IPS DF 4.7 (cell line): ENCODE measurements around the gene FILIP1L.

Experiments used
- DNase-seq: peaks from one replicate; pipeline ENCODE4 v3.0.0-alpha.2; 2013; ENCODE audit warnings: low spot score; ENCODE audit errors: extremely low read depth

FILIP1L gene

DNA sequence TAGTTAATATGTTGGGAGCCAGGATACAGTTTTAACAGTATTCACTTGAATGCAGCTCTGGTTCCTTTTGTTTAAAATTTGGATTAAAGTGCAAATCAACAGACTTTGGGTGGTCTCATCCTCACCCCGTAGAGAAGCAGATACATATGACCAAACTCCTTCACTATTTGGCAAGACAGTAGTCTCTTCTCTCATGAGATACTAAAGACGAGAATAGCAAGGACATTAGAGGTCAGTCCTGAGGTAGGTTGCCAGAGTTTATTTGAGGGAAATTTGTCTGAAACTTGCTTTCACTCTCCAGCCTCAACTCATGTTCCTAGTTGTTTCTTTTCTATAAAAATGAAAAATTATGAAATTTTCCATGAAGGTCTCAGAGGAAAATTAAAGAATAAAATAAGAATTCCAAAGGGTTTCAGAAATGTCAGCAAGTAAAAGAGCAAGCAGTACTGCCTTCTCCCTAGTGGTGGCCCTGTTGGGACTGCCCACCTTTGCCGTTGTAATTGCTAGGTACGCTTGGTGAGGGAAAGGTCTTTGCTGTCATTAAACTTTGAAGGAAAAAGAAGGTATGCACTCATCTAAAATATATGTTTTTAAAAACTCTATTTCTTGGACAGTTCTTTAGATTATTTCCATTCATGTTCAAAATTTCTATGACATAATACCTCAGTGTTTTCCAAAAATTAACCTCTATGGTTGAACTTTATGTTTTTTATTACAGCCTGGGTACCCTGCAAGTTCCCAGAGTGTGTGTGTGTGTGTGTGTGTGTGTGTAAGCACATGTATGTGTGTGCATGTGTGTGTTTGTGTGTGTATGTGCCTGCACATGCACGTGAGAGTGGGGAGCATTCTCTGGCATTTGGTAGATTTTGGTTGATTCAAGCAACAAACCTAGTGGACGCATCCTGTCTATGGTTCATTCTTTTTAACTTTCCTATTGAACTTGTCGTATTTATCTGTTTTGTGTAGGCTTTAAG, 185.2 kb downstream of the FILIP1L start:
- no peak for DNase-seq

DNA sequence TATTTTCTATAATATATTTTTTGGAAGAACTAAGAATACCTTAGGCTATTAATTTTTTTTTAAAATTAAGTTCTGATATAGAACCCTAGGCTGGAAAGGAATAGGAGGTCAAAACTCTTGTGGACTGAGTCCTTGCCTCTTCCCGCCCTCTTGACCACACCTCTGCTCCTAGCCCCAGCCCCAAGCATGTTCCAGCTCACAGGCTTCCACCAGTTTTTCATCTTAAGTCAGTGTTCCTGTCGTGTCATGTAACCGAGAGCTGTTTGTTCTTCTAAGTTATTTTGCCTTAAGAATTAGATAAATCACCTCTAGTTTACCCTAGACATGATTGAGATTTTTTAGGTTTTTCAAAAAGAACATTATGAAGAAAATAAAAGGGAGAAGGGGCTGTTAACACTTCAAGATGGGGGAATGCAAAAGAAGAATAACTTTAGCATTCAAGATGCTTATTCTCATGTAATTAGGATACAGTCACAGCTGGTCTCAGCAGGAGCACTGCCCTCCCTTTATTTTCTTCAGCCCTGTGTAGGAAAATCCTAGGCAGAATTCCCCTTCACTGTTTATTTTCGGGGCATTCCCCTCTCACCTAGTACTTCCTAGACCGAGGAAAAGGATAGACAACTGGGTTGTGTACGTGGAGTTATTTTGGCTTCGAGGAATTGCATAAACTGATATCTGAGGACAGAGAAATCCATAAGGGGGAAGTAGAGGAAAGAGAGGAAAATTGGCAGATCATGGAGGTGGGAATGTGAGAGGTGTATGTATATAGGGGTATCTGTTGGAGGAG, 186.4 kb downstream of the FILIP1L start:
- DNase-seq, result peak; percentile 33

GRCh38 chr3:99925584-99926230, 188.6 kb downstream of the FILIP1L start:
- no peak for DNase-seq

DNA sequence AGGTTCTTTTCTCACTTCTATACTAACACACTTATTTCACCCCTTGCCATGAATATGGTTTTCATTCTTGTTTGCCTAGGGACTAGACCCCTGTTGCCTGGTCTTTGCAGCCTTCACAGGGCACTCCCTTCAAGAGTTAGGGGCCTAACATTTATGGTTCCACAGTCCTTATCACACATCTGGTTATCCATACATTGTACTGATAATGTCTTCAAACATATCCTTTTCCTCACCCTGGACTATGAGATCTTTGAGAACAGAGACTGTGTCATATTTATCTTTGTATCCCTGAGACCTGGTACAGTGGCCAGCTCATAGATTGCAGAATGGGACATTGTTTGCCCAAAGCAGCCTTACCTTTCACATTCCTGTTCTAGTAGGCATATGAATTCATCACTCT, 190.4 kb downstream of the FILIP1L start:
- DNase-seq, result no peak

DNA sequence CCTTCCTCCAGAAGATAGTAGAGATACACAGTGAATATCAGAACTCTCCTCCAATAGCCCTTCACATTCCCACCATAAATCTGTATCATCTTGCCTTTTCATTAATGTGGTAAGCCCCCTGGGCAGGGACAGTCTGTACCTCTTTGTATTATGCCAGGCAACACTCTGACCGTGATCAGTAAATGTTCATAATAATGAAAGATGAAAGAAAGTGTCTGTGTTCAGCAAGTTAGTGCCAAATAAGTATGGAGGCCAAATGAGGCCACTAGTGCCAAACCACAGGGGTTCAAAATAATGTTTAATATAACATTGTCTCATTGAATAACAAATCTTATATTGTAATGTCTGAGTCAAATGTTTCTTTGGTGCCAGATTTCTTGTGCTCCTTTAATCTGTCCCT, 192.3 kb downstream of the FILIP1L start:
- DNase-seq, result no peak

GRCh38 chr3:99921377-99921695, 193.0 kb downstream of the FILIP1L start:
- DNase-seq, result no peak

GRCh38 chr3:99920481-99921376, 193.6 kb downstream of the FILIP1L start:
- no peak for DNase-seq

DNA sequence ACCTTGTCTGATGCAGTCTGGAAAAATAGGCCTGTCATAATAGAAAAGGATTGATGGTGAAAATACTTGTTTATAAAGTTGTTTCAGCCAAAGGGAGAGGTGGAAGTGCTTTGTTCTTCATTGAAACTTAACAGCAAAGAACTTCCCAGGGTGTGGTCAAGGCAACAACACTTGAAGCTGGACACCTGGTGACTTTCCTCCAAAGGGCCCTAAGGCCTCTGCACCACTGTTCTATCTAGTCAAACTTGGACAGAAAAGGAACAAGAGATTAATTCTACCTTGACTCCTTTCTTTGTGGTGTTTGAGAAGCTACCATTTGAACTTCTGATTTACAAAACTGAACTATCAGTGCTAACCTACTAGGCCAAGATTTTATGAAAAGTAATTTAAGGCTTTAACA, 194.6 kb downstream of the FILIP1L start:
- no peak for DNase-seq

- no peak for DNase-seq
Observed at GRCh38 chr3:99918715-99919114, 195.6 kb downstream of the FILIP1L start.

DNA sequence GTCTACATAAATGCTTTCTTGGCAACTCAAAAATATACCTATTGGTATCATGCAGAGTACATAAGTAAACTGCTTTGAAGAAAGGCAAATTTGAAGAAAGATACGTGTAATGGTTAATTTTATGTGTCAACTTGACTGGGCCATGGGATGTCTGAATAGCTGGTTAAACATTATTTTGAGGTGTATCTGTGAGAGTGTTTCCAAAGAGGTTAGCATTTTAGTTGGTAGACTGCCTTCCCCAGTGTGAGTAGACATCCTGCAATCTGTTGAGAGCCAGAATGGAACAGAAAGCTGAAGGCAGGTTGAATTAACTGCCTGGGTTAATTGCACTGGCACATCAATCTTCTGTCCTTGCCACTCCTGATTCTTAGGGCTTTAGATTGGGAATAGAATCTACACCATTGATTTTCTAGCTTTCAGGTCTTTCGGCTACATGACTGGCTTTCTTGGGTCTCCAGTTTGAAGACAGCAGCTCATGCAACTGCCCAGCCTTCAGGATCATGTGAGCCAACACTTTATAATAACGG, 198.3 kb downstream of the FILIP1L start:
- no peak for DNase-seq

DNA sequence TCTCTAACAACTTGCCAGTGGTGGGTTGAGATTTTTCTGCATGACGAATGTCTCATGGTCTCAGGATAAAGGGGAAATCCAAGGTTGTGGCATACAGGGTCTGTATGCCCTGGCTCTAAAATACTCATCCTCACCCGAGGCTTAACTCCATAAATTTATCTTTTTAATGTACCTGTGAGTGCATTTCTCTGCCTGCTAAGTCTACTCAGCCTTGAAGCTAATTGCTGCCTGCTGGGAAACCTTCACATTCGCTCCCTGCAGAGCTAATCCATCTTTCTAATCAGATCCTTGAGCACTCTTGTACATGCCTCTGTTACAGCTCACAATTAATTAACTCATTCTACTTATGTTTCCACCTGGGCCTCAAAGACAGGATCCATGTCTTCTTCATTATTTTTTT, 202.9 kb downstream of the FILIP1L start:
- DNase-seq, result no peak

- no peak for DNase-seq
Observed at GRCh38 chr3:99910752-99911290, 203.5 kb downstream of the FILIP1L start.

DNA sequence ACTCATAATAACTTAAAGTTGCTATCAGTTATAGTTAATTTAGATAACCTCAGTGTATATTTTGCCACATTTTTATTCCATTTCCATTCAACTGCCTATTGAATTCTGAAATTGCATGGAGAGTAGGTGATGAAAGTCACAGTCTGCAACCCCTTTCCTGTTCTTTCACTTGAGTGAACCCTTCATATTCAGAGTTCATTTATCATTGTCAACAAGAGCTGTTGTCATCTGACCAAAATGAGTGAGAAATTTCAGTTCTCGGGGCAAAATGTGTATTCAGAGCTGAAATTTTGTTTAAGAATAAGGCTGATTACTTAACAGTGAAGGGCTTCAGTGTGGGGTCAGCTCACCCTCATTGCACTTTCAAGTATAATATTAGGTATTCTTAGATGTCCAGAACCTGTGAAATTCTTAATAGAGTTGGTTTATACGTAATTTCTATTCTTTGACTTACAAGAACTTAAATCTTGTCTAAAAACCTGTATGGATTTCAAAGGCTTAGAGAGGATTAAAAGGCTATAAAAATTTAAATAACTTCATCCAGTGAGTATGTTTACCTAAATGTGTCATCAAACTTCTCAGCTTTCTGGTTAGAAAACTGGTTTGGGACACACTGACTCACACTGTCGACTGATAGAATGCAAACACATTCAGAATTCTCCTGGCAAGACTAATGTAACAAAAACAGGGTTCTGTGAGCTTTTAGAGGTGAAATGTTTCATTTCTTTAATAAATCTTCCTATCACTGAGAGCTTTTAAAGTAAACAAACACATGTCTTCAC, 204.4 kb downstream of the FILIP1L start:
- DNase-seq, result no peak

- DNase-seq, result no peak
Observed at GRCh38 chr3:99907959-99908544, 206.2 kb downstream of the FILIP1L start.

DNA sequence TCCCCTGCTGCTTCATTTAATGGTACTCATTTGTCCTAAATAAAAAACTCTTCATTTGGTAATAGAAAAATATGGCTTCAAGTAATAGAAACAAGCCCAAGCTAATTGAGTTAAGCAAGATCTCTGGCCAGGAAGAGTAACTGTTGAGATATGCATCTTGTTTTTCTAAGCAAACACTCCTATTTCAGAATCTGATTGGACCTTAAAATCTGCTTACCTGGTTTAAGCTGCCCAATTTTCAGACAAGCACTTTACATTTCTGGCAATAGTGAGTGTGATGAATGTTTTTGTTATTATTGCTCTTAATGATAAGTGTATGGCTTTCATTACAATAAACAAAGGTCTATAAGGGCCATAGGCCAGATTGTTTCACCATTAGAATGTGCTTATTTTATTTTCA, 210.4 kb downstream of the FILIP1L start:
- no peak for DNase-seq

GRCh38 chr3:99902091-99902490, 212.2 kb downstream of the FILIP1L start:
- no peak for DNase-seq

- DNase-seq, result no peak
Observed at GRCh38 chr3:99901200-99901926, 212.9 kb downstream of the FILIP1L start.

DNA sequence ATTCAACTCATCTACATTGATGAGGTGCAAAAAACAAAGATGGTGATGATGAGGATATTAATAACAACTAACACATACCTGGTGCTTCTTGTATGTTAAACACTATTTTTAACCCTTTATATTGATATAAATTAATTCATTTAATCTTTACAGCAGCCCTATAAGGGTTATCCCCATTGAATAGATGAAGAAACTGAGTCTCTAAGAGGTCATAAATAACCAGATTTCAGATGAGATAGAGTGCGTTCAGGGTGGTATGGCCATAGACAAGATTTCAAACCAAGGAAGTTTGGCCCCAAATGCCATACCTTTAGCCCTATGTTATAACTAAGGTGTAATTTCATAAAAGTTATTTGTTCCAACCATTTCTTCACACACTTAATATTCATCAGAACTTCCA, 214.1 kb downstream of the FILIP1L start:
- DNase-seq, result no peak

GRCh38 chr3:99899603-99900002, 214.7 kb downstream of the FILIP1L start:
- no peak for DNase-seq
